Brain pericyte (primary cell): Measurements from ENCODE around the gene MAGEA2B.
"Not testable (repeated sequence)": the region's sequence is repeated elsewhere in the genome, so short reads cannot be mapped to it uniquely, and the experiment has no call there.

Source experiments
- DNase-seq: peaks from one replicate; pipeline ENCODE4 v3.0.0-alpha.2; 2012; ENCODE audit warnings: low read depth, low spot score

MAGEA2B gene

GRCh38 chrX:152754871-152755270, 40.4 kb downstream of the MAGEA2B start:
- not testable (repeated sequence) for DNase-seq

GRCh38 chrX:152758918-152759317, 44.5 kb downstream of the MAGEA2B start, which contains the start of gene CSAG3:
Gene CSAG3 (plus strand): TSS chrX:152759218.
- not testable (repeated sequence) for DNase-seq

GRCh38 chrX:152759544-152759943, 45.1 kb downstream of the MAGEA2B start:
- DNase-seq = not testable (repeated sequence)

GRCh38 chrX:152761582-152761981, 47.2 kb downstream of the MAGEA2B start:
- DNase-seq = not testable (repeated sequence)

- not testable (repeated sequence) for DNase-seq
These were observed 52.1 kb downstream of the MAGEA2B start for GRCh38 chrX:152766562-152766961.
